PC-3 (cell line): Measurements from ENCODE around the gene PNLIPRP2. TPM values are rescaled to one million over a fixed set of nuclear protein-coding genes. Genes with fewer than 3 reads are reported as not detected.

Experiments used
- ATAC-seq: fragments of 200-7000 bp; cut with Tn5 transposase; 2 replicates; pipeline ENCODE4 v1.9.1; 2020; ENCODE audit warnings: mild to moderate bottlenecking, moderate library complexity
- BruUV-seq: library from RNA; stranded (reverse); fragments of 400-500 nt; replicated peaks from 2 replicates; lab custom pipeline; 2021; lab: Mats Ljungman, UMichigan
- CTCF ChIA-PET: fragments of 300-600 bp; sonication (Branson Sonifier 250); formaldehyde crosslinking; loops from one replicate; lab custom pipeline; 2022; ENCODE audit warnings: antibody characterized with exemption; lab: Charles Lee
- POLR2A ChIA-PET: fragments of 300-600 bp; sonication (Branson Sonifier 250); formaldehyde crosslinking; loops from one replicate; lab custom pipeline; 2022; ENCODE audit warnings: antibody characterized with exemption; ENCODE audit not compliant: unreplicated experiment; lab: Charles Lee
- DNase-seq: peaks from one replicate; pipeline ENCODE4 v3.0.0-alpha.2; 2015
- H2AFZ ChIP-seq: fragments of 300-600 bp; sonication (generic); 2 replicates; pipeline ENCODE4 v1.6.0; 2016; ENCODE audit warnings: antibody characterized with exemption, low read length
- H3F3A ChIP-seq: fragments of 300-600 bp; sonication (generic); one replicate; pipeline ENCODE4 v1.6.0; 2017; ENCODE audit warnings: antibody characterized with exemption, low read length, control low read depth, mild to moderate bottlenecking; ENCODE audit not compliant: unreplicated experiment
- H3K27ac ChIP-seq: fragments of 300-600 bp; sonication (generic); 2 replicates; pipeline ENCODE4 v1.5.1; 2016; ENCODE audit warnings: mild to moderate bottlenecking, low read length
- H3K27me3 ChIP-seq: fragments of 300-600 bp; sonication (generic); 2 replicates; pipeline ENCODE4 v1.6.1; 2016; ENCODE audit warnings: low read length, mixed read lengths
- H3K36me3 ChIP-seq: fragments of 300-600 bp; sonication (generic); 2 replicates; pipeline ENCODE4 v1.6.1; 2016; ENCODE audit warnings: low read depth, mixed run types, low read length, mixed read lengths
- H3K4me1 ChIP-seq: fragments of 300-600 bp; sonication (generic); 2 replicates; pipeline ENCODE4 v1.5.1; 2016; ENCODE audit warnings: low read length; ENCODE audit not compliant: insufficient read depth
- H3K4me2 ChIP-seq: fragments of 300-600 bp; sonication (generic); 2 replicates; pipeline ENCODE4 v1.6.0; 2016; ENCODE audit warnings: low read length
- H3K4me3 ChIP-seq: fragments of 300-600 bp; sonication (generic); 2 replicates; pipeline ENCODE4 v1.5.1; 2016; ENCODE audit warnings: mild to moderate bottlenecking, low read length, mixed read lengths
- H3K79me2 ChIP-seq: fragments of 300-600 bp; sonication (generic); 2 replicates; pipeline ENCODE4 v1.6.1; 2017; ENCODE audit warnings: low read length, mixed read lengths
- H3K9ac ChIP-seq: fragments of 300-600 bp; sonication (generic); 2 replicates; pipeline ENCODE4 v1.6.0; 2016; ENCODE audit warnings: mild to moderate bottlenecking, low read length
- H3K9me2 ChIP-seq: fragments of 300-600 bp; sonication (generic); replicated peaks from 2 replicates; pipeline ENCODE4 v1.6.1; 2016; ENCODE audit warnings: mixed run types, low read length, mixed read lengths
- H3K9me3 ChIP-seq: fragments of 300-600 bp; sonication (generic); 2 replicates; pipeline ENCODE4 v1.6.1; 2016; ENCODE audit warnings: low read length, mixed read lengths
- H4K20me1 ChIP-seq: fragments of 300-600 bp; sonication (generic); 2 replicates; pipeline ENCODE4 v1.6.1; 2016; ENCODE audit warnings: low read length, mixed read lengths
- CTCF ChIP-seq: fragments of 300-600 bp; sonication (generic); conservative IDR thresholded peaks from 2 replicates; pipeline ENCODE4 v1.5.1; 2017; ENCODE audit warnings: antibody characterized with exemption, low read depth, mild to moderate bottlenecking, low read length
- EZH2 ChIP-seq: fragments of 300-600 bp; sonication (generic); IDR thresholded peaks from one replicate; pipeline ENCODE4 v1.6.1; 2017; ENCODE audit warnings: antibody characterized with exemption, mild to moderate bottlenecking, low read length; ENCODE audit not compliant: unreplicated experiment
- EZH2phosphoT487 ChIP-seq: fragments of 300-600 bp; sonication (generic); IDR thresholded peaks from 2 replicates; pipeline ENCODE4 v1.6.1; 2018; ENCODE audit warnings: mild to moderate bottlenecking, antibody characterized with exemption, low read length, borderline replicate concordance
- intact Hi-C: fragments of 100-400 bp; cut with micrococcal nuclease; formaldehyde crosslinking; loops from 2 replicates; pipeline ENCODE4 v1.9.0; 2023
- total RNA-seq: library from RNA; depleted of rRNA; stranded (reverse); fragments of >200 nt; gene quantifications from 2 replicates; pipeline ENCODE4 v1.2.3, GENCODE V29; 2014

The PNLIPRP2 gene
- total RNA-seq, 1 experiment from 2014 or later = not detected

GRCh38 chr10:116667484-116667883 lies 46.7 kb downstream of the PNLIPRP2 start:
- no peaks in the 10 kb centered on the region; the same call in 1 of the 2 replicates for H3K27me3 ChIP-seq
- H3K9me2 ChIP-seq = no peaks in the 10 kb centered on the region
- ChIA-PET POLR2A (no interaction called here), CTCF (no interaction called here)
- ATAC-seq (no peak), DNase-seq (no peak)
- no peaks in the 10 kb centered on the region for H3F3A ChIP-seq
- H3K4me2 ChIP-seq = no peak overlapping the region
- H3K36me3 ChIP-seq = no peaks in the 10 kb centered on the region
- no peak overlapping the region for H3K4me3 ChIP-seq
- no peaks in the 10 kb centered on the region for H4K20me1 ChIP-seq
- no peak overlapping the region for H2AFZ ChIP-seq
- intact Hi-C loops = no loop called here
- H3K79me2 ChIP-seq = no peaks in the 10 kb centered on the region
- TF ChIP-seq EZH2 (no peak), CTCF (no peak), EZH2phosphoT487 (no peak)
- H3K27ac ChIP-seq = no peak overlapping the region
- BruUV-seq = no TSS peak
- H3K9ac ChIP-seq = no peak overlapping the region
- no peaks in the 10 kb centered on the region for H3K9me3 ChIP-seq
- H3K4me1 ChIP-seq = peaks cover 24% of the 10 kb centered on the region

- no peak for TF ChIP-seq EZH2
- no peak for TF ChIP-seq CTCF
- no peak for TF ChIP-seq EZH2phosphoT487
- DNase-seq (no peak), ATAC-seq (no peak)
- ChIA-PET CTCF (no interaction called here), POLR2A (no interaction called here)
- no peak overlapping the region for H2AFZ ChIP-seq
- no peaks in the 10 kb centered on the region for H3F3A ChIP-seq
- BruUV-seq = no TSS peak
- no peak overlapping the region for H3K4me3 ChIP-seq
- no peaks in the 10 kb centered on the region for H4K20me1 ChIP-seq
- H3K27ac ChIP-seq = no peak overlapping the region
- no peak overlapping the region for H3K4me2 ChIP-seq
- H3K9me2 ChIP-seq = no peaks in the 10 kb centered on the region
- intact Hi-C loops = no loop called here
- H3K79me2 ChIP-seq = no peaks in the 10 kb centered on the region
- no peaks in the 10 kb centered on the region for H3K9me3 ChIP-seq
- H3K9ac ChIP-seq = no peak overlapping the region
- H3K36me3 ChIP-seq = no peaks in the 10 kb centered on the region
- H3K4me1 ChIP-seq = peaks cover 24% of the 10 kb centered on the region
- no peaks in the 10 kb centered on the region; the same call in 1 of the 2 replicates for H3K27me3 ChIP-seq
Measured at GRCh38 chr10:116668018-116668417, 47.3 kb downstream of the PNLIPRP2 start.

GRCh38 chr10:116668446-116668845 lies 47.7 kb downstream of the PNLIPRP2 start:
- Histone ChIP-seq H3K27ac (no peak overlapping the region), H3F3A (no peaks in the 10 kb centered on the region), H3K79me2 (no peaks in the 10 kb centered on the region), H3K36me3 (no peaks in the 10 kb centered on the region), H3K4me3 (no peak overlapping the region), H3K9me3 (no peaks in the 10 kb centered on the region), H3K4me2 (no peak overlapping the region), H3K27me3 (no peaks in the 10 kb centered on the region; the same call in 1 of the 2 replicates), H4K20me1 (no peaks in the 10 kb centered on the region), H3K9me2 (no peaks in the 10 kb centered on the region), H3K9ac (no peak overlapping the region), H2AFZ (no peak overlapping the region), H3K4me1 (peaks cover 24% of the 10 kb centered on the region)
- DNase-seq (no peak), ATAC-seq (no peak)
- ChIA-PET CTCF (no interaction called here), POLR2A (no interaction called here)
- intact Hi-C loops = no loop called here
- BruUV-seq = no TSS peak
- TF ChIP-seq CTCF = no peak
